ENCODE measurements around the gene LSAMP.

DNA sequence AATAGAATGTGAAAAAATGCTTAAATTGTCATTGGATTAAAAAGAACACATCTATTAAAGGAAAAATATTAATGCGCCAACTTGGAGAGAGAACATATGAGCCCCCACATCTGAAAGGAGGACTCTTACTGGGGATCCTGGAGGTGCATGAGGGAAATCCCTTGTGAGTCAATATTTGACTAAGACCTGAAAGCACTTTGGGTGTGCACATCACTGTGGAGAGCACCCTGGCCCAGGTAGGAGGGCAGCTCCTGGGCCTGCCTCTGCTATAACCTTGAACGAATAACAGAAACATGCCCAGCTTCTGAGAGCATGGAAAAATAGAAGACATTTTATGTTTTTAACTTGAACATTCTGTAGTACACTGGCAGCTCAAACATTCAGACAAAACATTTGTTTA lies 622.2 kb downstream of the LSAMP start:
- no peak for TF ChIP-seq NONO (IDR thresholded peaks at IDR 0.05)
- TF ChIP-seq NONO (CRISPR knock-in tag; conservative IDR thresholded peaks at IDR 0.05), result no peak
- no peak for TF ChIP-seq POLR2AphosphoS5 (IDR thresholded peaks at IDR 0.05; ENCODE audit: low read depth, low read length)
- TF ChIP-seq RXRA (CRISPR knock-in tag; IDR thresholded peaks at IDR 0.05), result no peak

All from HepG2 (cell line).